K562 (cell line): ENCODE measurements around the gene CELSR2. TPM values are rescaled to one million over a fixed set of nuclear protein-coding genes. Genes with fewer than 3 reads are reported as not detected.

Source experiments
- BRCA1 ChIP-seq, 2 experiments: fragments of 450-650 bp in 1 of 2; sonication (generic) in 1 of 2; formaldehyde crosslinking in 1 of 2; IDR thresholded peaks; 2 replicates each; pipeline versions ENCODE4 v1.5.0 to v1.6.1; 2017 to 2020; ENCODE audit warnings: mild to moderate bottlenecking in 1 of 2, missing genetic modification reagents in 1 of 2
- BRD4 ChIP-seq: fragments of 200-600 bp; sonication (generic); IDR thresholded peaks from 2 replicates; pipeline ENCODE4 v1.6.1; 2017; ENCODE audit warnings: inconsistent platforms
- CHD1 ChIP-seq: fragments of 200-600 bp; sonication (generic); IDR thresholded peaks from one replicate; pipeline ENCODE4 v1.6.1; 2012; ENCODE audit warnings: mild to moderate bottlenecking, moderate library complexity, low read length, inconsistent platforms
- HDAC8 ChIP-seq: fragments of 450-650 bp; IDR thresholded peaks from 2 replicates; pipeline ENCODE4 v1.6.1; 2016; ENCODE audit warnings: mild to moderate bottlenecking, missing genetic modification characterization, moderate library complexity, missing compliant biosample characterization
- HEY1 ChIP-seq: fragments of 250-450 bp; sonication (Bioruptor Pico); IDR thresholded peaks from 2 replicates; pipeline ENCODE4 v1.5.0; 2020; ENCODE audit warnings: mild to moderate bottlenecking, moderate library complexity, borderline replicate concordance
- HSF4 ChIP-seq: fragments of 250-450 bp; sonication (Bioruptor Pico); IDR thresholded peaks from 2 replicates; pipeline ENCODE4 v2.1.2; 2022; ENCODE audit warnings: mild to moderate bottlenecking, moderate library complexity, borderline replicate concordance
- MED1 ChIP-seq: sonication (generic); formaldehyde crosslinking; IDR thresholded peaks from 2 replicates; pipeline ENCODE4 v1.8.1; 2023; ENCODE audit warnings: missing genetic modification reagents, borderline replicate concordance
- MTF1 ChIP-seq: fragments of 250-450 bp; sonication (Bioruptor Pico); IDR thresholded peaks from 2 replicates; pipeline ENCODE4 v1.9.0; 2021; ENCODE audit warnings: moderate library complexity, mild to moderate bottlenecking, inconsistent platforms, borderline replicate concordance
- POLR2G ChIP-seq: fragments of 200-400 bp; formaldehyde crosslinking; IDR thresholded peaks from 2 replicates; pipeline ENCODE4 v1.6.1; 2017; ENCODE audit warnings: low read depth, mild to moderate bottlenecking, antibody characterized with exemption, low read length, moderate library complexity
- POU5F1 ChIP-seq: fragments of 150-350 bp; IDR thresholded peaks from 2 replicates; pipeline ENCODE4 v1.6.1; 2014; ENCODE audit warnings: borderline replicate concordance, low read length, low read depth, mild to moderate bottlenecking; ENCODE audit not compliant: partially characterized antibody
- PPARD ChIP-seq: fragments of 250-450 bp; sonication (Bioruptor Pico); IDR thresholded peaks from 2 replicates; pipeline ENCODE4 v1.8.0; 2022; ENCODE audit warnings: inconsistent platforms, mild to moderate bottlenecking, moderate library complexity
- RFX5 ChIP-seq: IDR thresholded peaks from 2 replicates; pipeline ENCODE4 v1.6.1; 2011; ENCODE audit warnings: low read depth, mild to moderate bottlenecking, improper control_type of control experiment, low read length
- RHOXF2B ChIP-seq: fragments of 250-450 bp; sonication (Bioruptor Pico); conservative IDR thresholded peaks from 2 replicates; pipeline ENCODE4 v1.5.1; 2021
- TAF9B ChIP-seq: fragments of 450-650 bp; IDR thresholded peaks from 2 replicates; pipeline ENCODE4 v1.6.1; 2018; ENCODE audit warnings: mild to moderate bottlenecking; ENCODE audit not compliant: partially characterized antibody
- USF2 ChIP-seq: sonication (generic); formaldehyde crosslinking; IDR thresholded peaks from 2 replicates; pipeline ENCODE4 v1.5.0; 2020; ENCODE audit warnings: missing genetic modification reagents
- ZBTB33 ChIP-seq: sonication (generic); formaldehyde crosslinking; IDR thresholded peaks from 2 replicates; pipeline ENCODE4 v1.8.1; 2023; ENCODE audit warnings: mild to moderate bottlenecking, missing genetic modification reagents
- ZNF395 ChIP-seq: fragments of 200-800 bp; sonication (Bioruptor generic); IDR thresholded peaks from 2 replicates; pipeline ENCODE4 v1.6.1; 2017; ENCODE audit warnings: missing genetic modification characterization, missing compliant biosample characterization
- ZNF57 ChIP-seq: fragments of 450-650 bp; formaldehyde crosslinking; IDR thresholded peaks from 2 replicates; pipeline ENCODE4 v1.4.0; 2020; ENCODE audit warnings: mild to moderate bottlenecking, moderate library complexity
- ZNF764 ChIP-seq: fragments of 250-450 bp; sonication (Bioruptor Pico); IDR thresholded peaks from 2 replicates; pipeline ENCODE4 v1.4.0; 2020; ENCODE audit warnings: low read depth, mild to moderate bottlenecking, moderate library complexity
- polyA plus RNA-seq, 8 experiments: library from polyadenylated mRNA; depleted of rRNA in 4 of 8; stranded (reverse) in 5 of 8; unstranded in 3 of 8; fragments of >200 nt; fragmentation: Nextera tagmentation in 2 of 8; fragmentation: Illumina TruSeq in 1 of 8; extraction: Ambion mirVana in 2 of 8; extraction: Trizol in 1 of 8; gene quantifications; 2 replicates each; pipeline versions ENCODE4 v1.2.1 to v1.2.3, GENCODE V29; 2011 to 2014; ENCODE audit warnings: inconsistent platforms in 1 of 8, missing spikeins in 1 of 8
- total RNA-seq, 7 experiments: library from RNA; depleted of rRNA in 6 of 7; stranded (reverse); fragments of >200 nt in 6 of 7; fragmentation: Illumina TruSeq in 2 of 7; extraction: Trizol in 2 of 7; gene quantifications; 2 replicates each; pipeline versions ENCODE4 v1.2.1 to v1.2.3, GENCODE V29; 2011 to 2021; ENCODE audit warnings: low replicate concordance in 1 of 7
- TF ChIP-seq, protein P1 (sequence below): fragments of 450-650 bp; formaldehyde crosslinking; IDR thresholded peaks from 2 replicates; pipeline ENCODE4 v1.4.0; 2020; ENCODE audit warnings: mild to moderate bottlenecking

Gene CELSR2
- total and polyA plus RNA-seq, 9 of the 15 experiments (the other 6 are each of a cell fraction or from before 2014, with no cell fraction given), result 0.31 to 21.9 (median 4.2) TPM

- TF ChIP-seq HEY1 (CRISPR knock-in tag), result no peak
- no peak for TF ChIP-seq RFX5
- no peak for TF ChIP-seq BRD4
- no peak for TF ChIP-seq ZNF764 (CRISPR knock-in tag)
- TF ChIP-seq ZNF57, result no peak
- TF ChIP-seq MED1, result no peak
- TF ChIP-seq USF2 (CRISPR knock-in tag), result no peak
- TF ChIP-seq RHOXF2B (CRISPR knock-in tag), result no peak
- no peak for TF ChIP-seq TAF9B
- no peak for TF ChIP-seq MTF1 (CRISPR knock-in tag)
- TF ChIP-seq POU5F1, result no peak
- TF ChIP-seq PPARD (CRISPR knock-in tag), result no peak
- TF ChIP-seq HSF4 (CRISPR knock-in tag), result no peak
- TF ChIP-seq, protein P1, sequence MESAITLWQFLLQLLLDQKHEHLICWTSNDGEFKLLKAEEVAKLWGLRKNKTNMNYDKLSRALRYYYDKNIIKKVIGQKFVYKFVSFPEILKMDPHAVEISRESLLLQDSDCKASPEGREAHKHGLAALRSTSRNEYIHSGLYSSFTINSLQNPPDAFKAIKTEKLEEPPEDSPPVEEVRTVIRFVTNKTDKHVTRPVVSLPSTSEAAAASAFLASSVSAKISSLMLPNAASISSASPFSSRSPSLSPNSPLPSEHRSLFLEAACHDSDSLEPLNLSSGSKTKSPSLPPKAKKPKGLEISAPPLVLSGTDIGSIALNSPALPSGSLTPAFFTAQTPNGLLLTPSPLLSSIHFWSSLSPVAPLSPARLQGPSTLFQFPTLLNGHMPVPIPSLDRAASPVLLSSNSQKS, result no peak
- peak; percentile 49 for TF ChIP-seq CHD1
- TF ChIP-seq HDAC8 (tag), result no peak
- TF ChIP-seq BRCA1 (IDR thresholded peaks at IDR 0.05), result no peak
- TF ChIP-seq BRCA1 (CRISPR knock-in tag; IDR thresholded peaks at IDR 0.05), result no peak
- no peak for TF ChIP-seq ZBTB33 (CRISPR knock-in tag)
- TF ChIP-seq POLR2G, result peak; percentile 52
- 0 out of 2 replicates have a peak, but pooled peaks have one; percentile 8 for TF ChIP-seq ZNF395 (CRISPR knock-in tag)
These were observed 489 bp downstream of the CELSR2 start (continued) for GRCh38 chr1:109249654-109250401.
